Measurements from ENCODE around the gene PKNOX2.

The PKNOX2 gene

GRCh38 chr11:125141178-125141577 lies 23.4 kb upstream of the PKNOX2 start:
- H3K27me3 Mint-ChIP-seq (ENCODE audit: low read depth): peaks cover 31% of the 10 kb centered on the region
- H3K4me3 Mint-ChIP-seq: no peak overlapping the region
- no peaks in the 10 kb centered on the region for H3K36me3 Mint-ChIP-seq (ENCODE audit: low read depth)
- no peaks in the 10 kb centered on the region for H3K9me3 Mint-ChIP-seq
- no peak for DNase-seq (ENCODE audit: low spot score)
- H3K27ac Mint-ChIP-seq: no peak overlapping the region
- H3K4me1 Mint-ChIP-seq (ENCODE audit: low read depth): no peaks in the 10 kb centered on the region

GRCh38 chr11:125141686-125142535 lies 22.6 kb upstream of the PKNOX2 start:
- H3K9me3 Mint-ChIP-seq: no peaks in the 10 kb centered on the region
- DNase-seq (ENCODE audit: low spot score): no peak
- H3K27me3 Mint-ChIP-seq (ENCODE audit: low read depth): peaks cover 28% of the 10 kb centered on the region
- H3K27ac Mint-ChIP-seq: no peak overlapping the region
- H3K36me3 Mint-ChIP-seq (ENCODE audit: low read depth): no peaks in the 10 kb centered on the region
- H3K4me3 Mint-ChIP-seq: no peak overlapping the region
- no peaks in the 10 kb centered on the region for H3K4me1 Mint-ChIP-seq (ENCODE audit: low read depth)

DNA sequence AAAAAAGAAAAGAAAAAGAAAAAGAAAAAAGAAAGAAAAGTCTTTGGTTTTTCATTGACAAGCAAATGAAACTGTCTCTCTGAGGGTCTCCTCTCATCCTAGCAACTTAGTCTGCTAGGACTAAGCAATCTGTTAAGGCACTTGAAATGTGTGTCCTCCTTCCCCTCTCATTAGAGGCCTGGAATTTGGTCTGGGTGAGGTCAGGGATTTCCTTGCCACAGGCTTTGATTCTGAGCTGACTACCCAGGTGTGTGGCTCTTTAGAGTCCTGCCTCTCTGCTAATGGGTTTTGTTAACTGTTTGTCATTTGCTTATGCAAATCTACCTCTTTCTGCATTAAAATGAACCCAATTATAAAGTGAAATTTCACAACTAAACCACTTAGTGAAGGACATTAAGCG lies 18.3 kb upstream of the PKNOX2 start:
- no peaks in the 10 kb centered on the region for H3K9me3 Mint-ChIP-seq
- no peaks in the 10 kb centered on the region for H3K4me1 Mint-ChIP-seq (ENCODE audit: low read depth)
- H3K27me3 Mint-ChIP-seq (ENCODE audit: low read depth): peaks cover 11% of the 10 kb centered on the region
- no peak overlapping the region for H3K27ac Mint-ChIP-seq
- no peak overlapping the region for H3K4me3 Mint-ChIP-seq
- no peaks in the 10 kb centered on the region for H3K36me3 Mint-ChIP-seq (ENCODE audit: low read depth)
- no peak for DNase-seq (ENCODE audit: low spot score)

DNA sequence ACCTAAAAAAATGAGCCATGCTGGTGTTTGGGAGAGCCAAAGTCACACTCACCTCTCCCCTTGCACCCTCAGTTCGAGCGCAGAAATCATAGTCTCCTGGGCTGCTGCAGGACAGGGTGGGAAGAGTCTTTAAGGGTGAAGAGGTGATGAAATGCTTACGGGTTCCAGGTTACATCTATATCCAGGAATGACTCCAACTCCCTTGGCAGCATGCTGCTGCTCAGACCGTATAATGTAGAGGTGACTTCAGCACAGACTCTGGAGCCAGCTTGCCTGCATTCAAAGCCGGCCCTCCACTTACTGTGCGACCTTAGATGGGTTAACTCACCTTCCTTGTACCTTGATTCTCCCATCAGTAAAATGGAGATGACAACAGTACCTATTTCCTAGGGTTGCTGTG lies 17.3 kb upstream of the PKNOX2 start:
- Mint-ChIP-seq H3K27ac (no peak overlapping the region), H3K36me3 (ENCODE audit: low read depth) (no peaks in the 10 kb centered on the region), H3K4me1 (ENCODE audit: low read depth) (no peaks in the 10 kb centered on the region), H3K27me3 (ENCODE audit: low read depth) (peaks cover 9% of the 10 kb centered on the region), H3K4me3 (no peak overlapping the region), H3K9me3 (no peaks in the 10 kb centered on the region)
- no peak for DNase-seq (ENCODE audit: low spot score)

GRCh38 chr11:125148011-125148410 lies 16.5 kb upstream of the PKNOX2 start:
- Mint-ChIP-seq H3K27me3 (ENCODE audit: low read depth) (peaks cover 9% of the 10 kb centered on the region), H3K4me3 (no peak overlapping the region), H3K36me3 (ENCODE audit: low read depth) (no peaks in the 10 kb centered on the region), H3K27ac (no peak overlapping the region), H3K4me1 (ENCODE audit: low read depth) (no peaks in the 10 kb centered on the region), H3K9me3 (no peaks in the 10 kb centered on the region)
- no peak for DNase-seq (ENCODE audit: low spot score)

GRCh38 chr11:125148743-125149142 lies 15.8 kb upstream of the PKNOX2 start:
- Mint-ChIP-seq H3K4me3 (no peak overlapping the region), H3K36me3 (ENCODE audit: low read depth) (no peaks in the 10 kb centered on the region), H3K27ac (no peak overlapping the region), H3K27me3 (ENCODE audit: low read depth) (peaks cover 9% of the 10 kb centered on the region), H3K9me3 (no peaks in the 10 kb centered on the region), H3K4me1 (ENCODE audit: low read depth) (no peaks in the 10 kb centered on the region)
- no peak for DNase-seq (ENCODE audit: low spot score)

- Mint-ChIP-seq H3K27me3 (ENCODE audit: low read depth) (peaks cover 17% of the 10 kb centered on the region), H3K4me1 (ENCODE audit: low read depth) (no peaks in the 10 kb centered on the region), H3K9me3 (no peaks in the 10 kb centered on the region), H3K36me3 (ENCODE audit: low read depth) (no peaks in the 10 kb centered on the region), H3K4me3 (no peak overlapping the region), H3K27ac (no peak overlapping the region)
- no peak for DNase-seq (ENCODE audit: low spot score)
Observed at GRCh38 chr11:125153837-125154236, 10.7 kb upstream of the PKNOX2 start.

GRCh38 chr11:125154378-125155099 lies 10.0 kb upstream of the PKNOX2 start:
- H3K4me1 Mint-ChIP-seq (ENCODE audit: low read depth): no peaks in the 10 kb centered on the region
- DNase-seq (ENCODE audit: low spot score): no peak
- no peak overlapping the region for H3K4me3 Mint-ChIP-seq
- no peaks in the 10 kb centered on the region for H3K36me3 Mint-ChIP-seq (ENCODE audit: low read depth)
- H3K27me3 Mint-ChIP-seq (ENCODE audit: low read depth): peaks cover 13% of the 10 kb centered on the region
- no peaks in the 10 kb centered on the region for H3K9me3 Mint-ChIP-seq
- no peak overlapping the region for H3K27ac Mint-ChIP-seq

DNA sequence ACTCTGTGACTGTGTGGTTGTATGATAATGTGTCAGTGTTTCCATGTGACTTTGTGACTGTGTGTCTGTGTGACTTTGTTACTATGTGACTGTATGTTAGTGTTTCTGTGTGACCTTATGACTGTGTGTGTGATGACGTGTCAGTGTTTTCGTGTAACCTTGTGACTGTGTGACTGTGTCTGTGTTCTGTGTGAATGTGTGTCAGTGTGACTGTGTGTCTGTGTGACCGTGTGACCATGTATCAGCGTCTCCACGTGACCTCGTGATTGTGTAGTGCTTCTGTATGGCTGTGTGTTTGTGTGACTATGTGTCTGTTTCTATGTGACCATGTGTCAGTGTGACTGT lies 9.5 kb upstream of the PKNOX2 start:
- Mint-ChIP-seq H3K4me3 (no peak overlapping the region), H3K36me3 (ENCODE audit: low read depth) (no peaks in the 10 kb centered on the region), H3K27me3 (ENCODE audit: low read depth) (peaks cover 15% of the 10 kb centered on the region), H3K27ac (no peak overlapping the region), H3K4me1 (ENCODE audit: low read depth) (no peaks in the 10 kb centered on the region), H3K9me3 (no peaks in the 10 kb centered on the region)
- DNase-seq (ENCODE audit: low spot score): no peak

- Mint-ChIP-seq H3K9me3 (no peaks in the 10 kb centered on the region), H3K4me1 (ENCODE audit: low read depth) (no peaks in the 10 kb centered on the region), H3K27ac (no peak overlapping the region), H3K36me3 (ENCODE audit: low read depth) (no peaks in the 10 kb centered on the region), H3K4me3 (no peak overlapping the region), H3K27me3 (ENCODE audit: low read depth) (peaks cover 22% of the 10 kb centered on the region)
- DNase-seq (ENCODE audit: low spot score): no peak
Observed at GRCh38 chr11:125155767-125156166, 8.8 kb upstream of the PKNOX2 start.

DNA sequence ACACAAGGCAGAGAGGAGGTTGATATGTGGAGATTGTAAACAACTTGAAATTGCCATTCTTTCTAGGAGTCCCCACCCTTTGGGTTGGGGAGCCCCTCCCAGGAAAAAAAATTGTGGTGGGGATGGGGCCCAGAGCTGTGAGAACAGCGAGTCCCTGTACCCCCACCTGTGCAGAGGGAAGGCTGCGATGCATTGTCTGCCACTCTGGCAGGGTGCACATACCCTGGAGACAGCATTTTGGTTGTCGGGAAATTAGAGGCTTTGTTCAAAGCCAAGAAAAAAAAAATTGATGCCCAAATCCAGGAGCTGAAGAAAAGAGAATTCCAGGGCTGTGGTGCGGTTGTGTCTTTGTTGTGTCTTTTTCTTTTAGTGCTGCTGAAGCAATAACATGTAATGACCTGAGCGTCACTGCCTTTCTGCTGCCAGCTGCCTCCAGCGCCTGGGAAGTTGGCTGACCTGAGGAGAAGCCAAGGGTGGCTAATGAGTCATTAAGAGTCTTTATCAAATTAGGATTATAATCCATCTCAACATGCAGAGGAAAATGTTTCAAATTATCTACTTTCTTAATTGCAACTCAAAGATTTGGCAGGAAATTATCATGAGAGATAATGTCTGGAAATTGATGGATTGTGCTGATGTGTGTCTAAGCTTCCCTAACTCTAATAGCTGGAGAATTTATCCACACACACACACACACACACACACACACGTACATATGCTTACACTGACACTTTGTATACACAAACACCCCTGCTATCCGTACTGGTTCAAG lies 8.0 kb upstream of the PKNOX2 start:
- no peaks in the 10 kb centered on the region for H3K36me3 Mint-ChIP-seq (ENCODE audit: low read depth)
- H3K4me3 Mint-ChIP-seq: no peak overlapping the region
- DNase-seq (ENCODE audit: low spot score): no peak
- H3K27me3 Mint-ChIP-seq (ENCODE audit: low read depth): peaks cover 25% of the 10 kb centered on the region
- H3K9me3 Mint-ChIP-seq: no peaks in the 10 kb centered on the region
- no peaks in the 10 kb centered on the region for H3K4me1 Mint-ChIP-seq (ENCODE audit: low read depth)
- H3K27ac Mint-ChIP-seq: no peak overlapping the region

DNA sequence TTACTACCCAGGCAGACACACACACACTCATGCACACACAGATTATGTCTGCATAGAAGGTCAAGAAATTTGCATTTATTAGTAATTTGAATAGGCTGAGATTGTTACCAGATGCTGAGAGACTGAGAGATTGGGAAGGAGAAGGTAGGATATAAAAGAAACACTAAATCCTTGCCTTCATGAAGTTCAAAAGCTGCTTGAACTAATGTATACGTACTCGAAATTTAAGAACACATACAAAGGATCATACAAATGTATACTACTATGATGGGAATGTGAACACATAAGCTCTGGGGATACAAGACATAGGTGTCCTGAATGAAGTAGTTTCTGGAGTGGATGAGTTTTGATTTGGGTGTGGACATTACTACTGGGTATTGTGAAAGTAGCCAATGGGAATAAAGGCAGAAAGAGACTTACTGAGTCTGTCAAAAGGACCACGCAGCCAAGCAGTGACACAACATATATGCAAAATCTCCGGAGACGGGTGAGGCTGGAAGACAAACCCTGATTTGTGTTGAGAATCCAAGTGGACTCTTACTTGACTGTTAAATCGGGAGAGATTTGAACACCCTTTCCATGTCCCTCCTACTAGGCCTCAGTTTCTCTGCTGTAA lies 7.3 kb upstream of the PKNOX2 start:
- peaks cover 31% of the 10 kb centered on the region for H3K27me3 Mint-ChIP-seq (ENCODE audit: low read depth)
- no peaks in the 10 kb centered on the region for H3K36me3 Mint-ChIP-seq (ENCODE audit: low read depth)
- H3K27ac Mint-ChIP-seq: no peak overlapping the region
- no peak overlapping the region for H3K4me3 Mint-ChIP-seq
- no peak for DNase-seq (ENCODE audit: low spot score)
- no peaks in the 10 kb centered on the region for H3K9me3 Mint-ChIP-seq
- no peaks in the 10 kb centered on the region for H3K4me1 Mint-ChIP-seq (ENCODE audit: low read depth)

DNA sequence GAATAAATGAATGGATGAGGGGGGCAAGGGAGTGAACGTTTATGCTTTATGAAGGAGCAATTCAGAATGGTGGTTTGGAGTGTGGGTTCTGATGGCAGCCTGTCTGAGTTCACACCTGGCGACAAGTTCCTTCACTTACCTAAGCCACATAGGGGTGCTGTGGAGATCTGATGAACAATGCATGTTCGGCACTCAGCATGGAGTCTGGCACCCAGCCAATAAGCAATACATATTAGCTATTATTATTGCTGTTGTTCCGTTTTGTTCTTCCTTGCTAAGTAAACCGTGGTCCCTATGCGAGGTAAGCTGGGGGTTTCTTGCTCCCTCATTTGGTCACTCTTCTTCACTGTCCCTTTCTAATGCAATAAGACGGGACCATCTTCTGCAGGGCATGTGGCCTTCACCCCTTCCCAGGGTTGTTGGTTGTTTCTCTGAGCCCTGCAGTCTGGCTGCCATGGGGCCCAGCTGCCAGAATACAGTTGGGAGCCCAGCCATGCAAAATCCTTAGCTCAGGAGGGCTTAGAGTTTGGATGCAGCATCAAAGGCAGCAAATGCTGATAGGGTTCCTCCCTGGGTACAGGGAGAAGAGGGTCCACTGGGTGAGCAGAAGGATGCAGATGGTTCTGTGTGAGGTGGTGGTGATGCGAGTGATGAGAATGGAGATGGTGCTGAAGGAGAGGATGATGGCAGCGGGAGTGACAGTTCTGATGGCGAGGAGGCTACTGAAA lies 6.4 kb upstream of the PKNOX2 start:
- Mint-ChIP-seq H3K27me3 (ENCODE audit: low read depth) (peaks cover 40% of the 10 kb centered on the region), H3K27ac (no peak overlapping the region), H3K4me3 (no peak overlapping the region)

More for the DNA sequence above, 6.4 kb upstream of the PKNOX2 start:
- Mint-ChIP-seq H3K4me1 (ENCODE audit: low read depth) (no peaks in the 10 kb centered on the region), H3K9me3 (no peaks in the 10 kb centered on the region), H3K36me3 (ENCODE audit: low read depth) (no peaks in the 10 kb centered on the region)
- DNase-seq (ENCODE audit: low spot score): no peak

Data from T-helper 2 cell treated with Interferon-gamma antibody and Interleukin-4, amounts not matched to agents 5 μg/mL and 100 μg/mL, for 36 hours (primary cell).